Uterine smooth muscle cell (primary cell): ENCODE measurements around the gene HCRTR1. TPM values are rescaled to one million over a fixed set of nuclear protein-coding genes. Genes with fewer than 3 reads are reported as not detected.

ENCODE experiments used
- total RNA-seq: library from RNA; depleted of rRNA; stranded (reverse); fragments of >200 nt; gene quantifications from 2 replicates; pipeline ENCODE4 v1.2.3, GENCODE V29; 2014

HCRTR1 gene
- total RNA-seq = not detected in 2 replicates

DNA sequence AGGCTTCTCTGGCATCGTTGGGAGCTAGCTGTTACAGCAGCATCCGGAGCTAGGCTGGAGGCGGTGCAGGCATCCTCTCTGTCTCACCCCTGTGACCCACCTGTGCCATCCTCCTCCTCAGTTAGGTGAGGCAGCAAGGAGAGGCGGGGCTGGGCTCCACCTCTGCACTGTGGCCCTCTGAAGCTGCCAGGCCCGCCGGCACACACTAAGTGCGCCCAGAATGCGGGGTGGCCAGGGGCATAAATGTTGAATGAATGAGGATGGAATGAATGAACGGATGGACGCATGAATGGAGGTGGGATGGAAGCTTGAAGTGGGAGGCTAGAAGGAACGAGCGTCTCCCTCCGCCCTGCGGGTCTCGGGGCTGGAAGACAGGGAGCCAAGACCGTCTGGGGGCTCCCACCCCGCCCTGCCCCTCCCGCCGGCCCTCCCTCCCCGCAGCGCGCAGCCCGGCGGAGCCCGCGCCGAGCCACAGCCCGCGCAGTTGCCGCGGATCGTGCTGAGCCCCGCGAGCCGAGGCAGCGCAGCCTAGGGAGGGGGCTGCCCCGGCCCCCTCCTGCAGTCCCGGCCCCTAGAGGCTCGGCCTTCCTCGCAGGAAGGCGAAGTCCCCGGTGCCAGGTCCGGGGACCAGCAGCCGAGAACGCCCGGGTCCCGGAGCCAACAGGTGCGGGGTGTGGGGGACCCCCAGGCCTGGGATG lies at the start of gene HCRTR1:
TSS of gene HCRTR1 (plus strand) at position 472 of the 698 bp plus-strand sequence. CDS start 1,504 bp downstream, outside the sequence.

DNA sequence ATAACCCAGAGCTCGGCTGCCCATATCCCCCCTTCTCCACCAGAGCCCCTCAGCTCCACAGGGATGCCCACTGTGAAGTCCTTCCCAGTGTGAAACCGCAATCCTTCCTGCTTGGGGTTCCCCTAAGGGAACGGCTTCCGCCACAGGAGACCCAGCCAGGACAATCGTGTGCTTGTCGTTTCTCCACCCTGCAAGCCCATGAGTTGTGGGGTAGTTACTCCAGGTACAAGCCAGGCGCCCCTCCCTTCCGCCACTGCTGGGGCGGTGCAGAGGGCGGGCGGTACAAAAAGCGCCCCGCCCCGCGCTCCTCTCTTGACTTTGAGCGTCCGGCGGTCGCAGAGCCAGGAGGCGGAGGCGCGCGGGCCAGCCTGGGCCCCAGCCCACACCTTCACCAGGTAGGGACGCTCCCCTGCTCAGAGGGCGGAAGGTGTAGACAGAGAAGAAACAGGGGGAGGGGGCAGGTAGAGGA lies 41.3 kb upstream of the HCRTR1 start, which contains the start of gene TINAGL1:
TSS of gene TINAGL1 (plus strand) at position 315 of the 469 bp plus-strand sequence. CDS start 634 bp downstream, outside the sequence.

DNA sequence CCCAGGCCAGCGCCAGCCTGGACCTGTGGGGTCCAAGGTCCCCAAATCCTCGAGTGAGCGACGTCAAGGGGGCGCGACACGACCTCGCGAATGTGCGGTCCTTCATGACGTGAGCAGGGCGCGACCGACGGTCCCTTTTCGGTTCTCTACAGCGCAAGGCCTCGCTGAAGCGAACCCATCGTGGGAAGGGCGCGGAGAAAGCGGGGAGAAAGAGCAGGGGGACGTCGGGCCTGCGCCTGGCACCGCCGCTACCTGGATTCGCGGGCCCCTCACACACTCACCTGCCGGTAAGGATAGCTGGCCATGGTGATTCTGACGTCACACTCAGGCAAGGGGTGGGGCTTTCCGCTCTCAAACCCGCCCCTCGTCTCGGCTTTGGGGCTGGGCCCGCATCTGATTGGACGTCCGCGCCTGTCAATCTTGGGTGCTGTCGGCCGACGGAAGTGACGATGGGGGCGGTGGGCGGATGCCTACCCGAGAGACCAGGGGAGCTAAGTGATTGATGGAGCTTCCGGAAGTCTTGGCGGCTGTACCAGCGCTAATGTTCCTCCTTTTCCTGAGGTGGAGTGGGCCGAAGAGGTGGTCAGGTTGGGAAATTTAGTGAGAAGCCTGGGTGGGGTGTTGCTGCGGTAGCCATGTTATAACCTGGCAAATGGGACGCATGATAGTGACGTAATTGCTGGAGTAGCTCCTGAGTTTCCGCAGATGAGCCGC lies 27.2 kb downstream of the HCRTR1 start, which contains the start of gene PEF1:
TSS of gene PEF1 (minus strand) at position 317 of the 714 bp plus-strand sequence. CDS start at position 305, 12 bp downstream.

Other genes starting within 250 kb of the HCRTR1 start
- 52.1 and 186 TPM in 2 replicates for gene FABP3, start 244.6 kb upstream of the HCRTR1 start, total RNA-seq
- gene SERINC2, start 204.5 kb upstream of the HCRTR1 start, total RNA-seq = 7.6 and 8.4 TPM in 2 replicates
- gene TINAGL1, start 41.2 kb upstream of the HCRTR1 start, total RNA-seq = 3.4 and 28.4 TPM in 2 replicates
- 70.4 and 81.7 TPM in 2 replicates for gene PEF1, start 27.2 kb downstream of the HCRTR1 start, total RNA-seq
- gene COL16A1, start 86.3 kb downstream of the HCRTR1 start, total RNA-seq = 50.2 and 202 TPM in 2 replicates
- gene ADGRB2, start 146.7 kb downstream of the HCRTR1 start, total RNA-seq = 6.1 and 12.4 TPM in 2 replicates
- gene SPOCD1, start 198.3 kb downstream of the HCRTR1 start, total RNA-seq = 71.4 and 85.6 TPM in 2 replicates